ENCODE measurements around the gene ALG1.
"Not testable (repeated sequence)": the region's sequence is repeated elsewhere in the genome, so short reads cannot be mapped to it uniquely, and the experiment has no call there.

The ALG1 gene

GRCh38 chr16:5072334-5073278 is 963 bp downstream of the ALG1 start:
- DNase-seq = no peak

GRCh38 chr16:5073279-5073629 is 1.6 kb downstream of the ALG1 start:
- no peak for DNase-seq

- DNase-seq = not testable (repeated sequence)
Observed at GRCh38 chr16:5073771-5074170, 2.1 kb downstream of the ALG1 start.

- DNase-seq = no peak
Observed at GRCh38 chr16:5075637-5076036, 4.0 kb downstream of the ALG1 start.

GRCh38 chr16:5077304-5077703 is 5.7 kb downstream of the ALG1 start:
- DNase-seq = no peak

- no peak for DNase-seq
Observed at GRCh38 chr16:5078626-5079025, 7.0 kb downstream of the ALG1 start.

GRCh38 chr16:5080461-5080860 is 8.8 kb downstream of the ALG1 start:
- not testable (repeated sequence) for DNase-seq

GRCh38 chr16:5080996-5081395 is 9.4 kb downstream of the ALG1 start:
- not testable (repeated sequence) for DNase-seq

GRCh38 chr16:5083646-5084045 is 12.0 kb downstream of the ALG1 start:
- not testable (repeated sequence) for DNase-seq

- DNase-seq = not testable (repeated sequence)
Observed at GRCh38 chr16:5084099-5084731, 12.6 kb downstream of the ALG1 start.

- DNase-seq = not testable (repeated sequence)
Observed at GRCh38 chr16:5084802-5085201, 13.2 kb downstream of the ALG1 start.

GRCh38 chr16:5085716-5086115 is 14.1 kb downstream of the ALG1 start:
- DNase-seq = not testable (repeated sequence)

- not testable (repeated sequence) for DNase-seq
Observed at GRCh38 chr16:5088086-5088790, 16.6 kb downstream of the ALG1 start.

GRCh38 chr16:5088936-5089335 is 17.3 kb downstream of the ALG1 start:
- DNase-seq = not testable (repeated sequence)

GRCh38 chr16:5089911-5090555 is 18.4 kb downstream of the ALG1 start:
- DNase-seq = not testable (repeated sequence)

GRCh38 chr16:5090592-5090991 is 18.9 kb downstream of the ALG1 start:
- not testable (repeated sequence) for DNase-seq

GRCh38 chr16:5093081-5093480 is 21.4 kb downstream of the ALG1 start:
- not testable (repeated sequence) for DNase-seq

GRCh38 chr16:5093746-5094145 is 22.1 kb downstream of the ALG1 start:
- not testable (repeated sequence) for DNase-seq

- not testable (repeated sequence) for DNase-seq
Observed at GRCh38 chr16:5095145-5095830, 23.6 kb downstream of the ALG1 start.

- not testable (repeated sequence) for DNase-seq
Observed at GRCh38 chr16:5096437-5097060, 24.9 kb downstream of the ALG1 start.

GRCh38 chr16:5097061-5097469 is 25.4 kb downstream of the ALG1 start:
- DNase-seq = peak; percentile 44
